Mucosa of descending colon (tissue), 3 donors: ENCODE data around the gene TDRD9. TPM values are rescaled to one million over a fixed set of nuclear protein-coding genes. Genes with fewer than 3 reads are reported as not detected.

ENCODE experiments used
- ATAC-seq: fragments of 200-7000 bp; cut with Tn5 transposase; one replicate; pipeline ENCODE4 v1.9.1; 2020; ENCODE audit warnings: mild to moderate bottlenecking, moderate library complexity
- DNase-seq, 3 donors: peaks; one replicate each; pipeline ENCODE4 v3.0.0-alpha.2; 2020
- H3K36me3 ChIP-seq: fragments of 200-600 bp; one replicate; pipeline ENCODE4 v1.8.0; 2021; ENCODE audit warnings: low read depth, mild to moderate bottlenecking
- H3K4me1 ChIP-seq: fragments of 200-600 bp; one replicate; pipeline ENCODE4 v1.8.0; 2021; ENCODE audit warnings: low read depth, mild to moderate bottlenecking
- H3K4me3 ChIP-seq: fragments of 200-600 bp; one replicate; pipeline ENCODE4 v1.8.0; 2021; ENCODE audit warnings: mild to moderate bottlenecking
- H3K9me3 ChIP-seq: fragments of 200-600 bp; one replicate; pipeline ENCODE4 v1.8.0; 2021; ENCODE audit warnings: mild to moderate bottlenecking
- intact Hi-C, 2 donors: fragments of 100-400 bp; cut with DNase I in 1 of 2; cut with micrococcal nuclease in 1 of 2; formaldehyde crosslinking; loops; one replicate each; pipeline versions ENCODE4 v1.11.0 to v1.11.1; 2022; cut with DNase I, micrococcal nuclease
- long read RNA-seq, 2 donors: library from polyadenylated mRNA; unstranded; transcript quantifications; one replicate each; pipeline ENCODE4 v2.0.0, GENCODE V29; 2019 to 2021
- total RNA-seq, 3 donors: library from RNA; stranded (reverse); fragmentation: NEBNext Ultra II Directional in 2 of 3; extraction: Animal tissue kit (Norgen Biotek cat#: 25700) in 2 of 3; gene quantifications; one replicate each; pipeline versions ENCODE4 v1.2.1 to v1.2.4, GENCODE V29; 2021 to 2023
- TF ChIP-seq, protein P1 (sequence below): fragments of 200-600 bp; IDR thresholded peaks from one replicate; pipeline ENCODE4 v1.8.0; 2022; ENCODE audit warnings: antibody characterized with exemption, mild to moderate bottlenecking
- donor health status: DM: no; HTN: no; CAD: no; lungs with moderate emphysema.
- donor health status: DM: no; HTN: no; CAD: no.
- donor health status: DM: no; HTN: yes; CAD: no.

TDRD9 gene
- total RNA-seq = under 1 TPM; 0.39 to 0.98 (median 0.63) TPM
- long read RNA-seq, donor 1, partial matches to known transcripts = 0 of 1 reads
- long read RNA-seq, donor 1, other reads (novel, unspliced or antisense) = 1 of 1 reads
- long read RNA-seq, donor 2 = 0 reads

DNA sequence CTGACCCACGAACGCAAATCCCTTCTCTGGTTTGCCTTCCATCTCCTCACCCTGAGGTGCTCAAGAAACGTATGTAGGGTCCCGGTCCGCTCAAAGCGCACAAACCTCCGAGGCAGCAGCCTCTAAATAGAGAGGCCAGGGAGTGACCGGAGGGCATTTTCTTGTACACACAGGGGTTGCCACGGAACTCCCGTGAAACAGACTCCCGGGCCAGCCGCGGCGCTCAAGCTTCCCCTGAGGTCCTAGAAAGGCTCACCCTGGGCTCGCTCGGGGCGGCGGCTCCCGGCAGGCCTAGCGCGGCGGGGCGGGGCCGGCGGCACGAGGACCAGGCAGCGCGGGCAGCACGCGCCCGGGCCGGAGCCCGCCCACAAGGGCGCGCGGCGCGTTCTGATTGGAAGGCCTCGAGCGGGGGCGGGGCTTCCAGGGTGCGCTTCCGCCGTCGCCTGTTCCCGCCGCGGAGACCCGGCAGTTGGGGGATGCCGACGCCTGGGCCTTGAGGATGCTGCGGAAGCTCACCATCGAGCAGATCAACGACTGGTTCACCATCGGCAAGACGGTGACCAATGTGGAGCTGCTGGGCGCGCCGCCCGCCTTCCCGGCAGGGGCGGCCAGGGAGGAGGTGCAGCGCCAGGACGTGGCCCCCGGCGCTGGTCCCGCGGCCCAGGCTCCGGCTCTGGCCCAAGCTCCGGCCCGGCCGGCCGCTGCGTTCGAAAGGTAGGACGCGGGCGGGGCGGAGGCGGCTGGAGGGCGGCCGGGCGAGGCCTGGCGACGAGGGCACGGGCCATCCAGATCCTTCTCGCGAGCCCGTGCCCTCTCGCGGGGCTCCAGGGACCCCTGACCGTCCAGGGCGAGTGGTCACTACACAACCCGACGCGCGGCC, at the start of gene TDRD9:
TDRD9 (plus strand) TSS at position 446 of the 880 bp plus-strand sequence; CDS start at position 500, 54 bp downstream.
- DNase-seq (no peak), ATAC-seq (no peak)
- intact Hi-C loops = no loop called here
- H3K4me3 ChIP-seq = no peak within 1 kb of the TSS
- no peaks in the 10 kb centered on the region for H3K36me3 ChIP-seq
- H3K4me1 ChIP-seq = no peaks in the 10 kb centered on the region
- H3K9me3 ChIP-seq = no peaks in the 10 kb centered on the region
- TF ChIP-seq, protein P1, sequence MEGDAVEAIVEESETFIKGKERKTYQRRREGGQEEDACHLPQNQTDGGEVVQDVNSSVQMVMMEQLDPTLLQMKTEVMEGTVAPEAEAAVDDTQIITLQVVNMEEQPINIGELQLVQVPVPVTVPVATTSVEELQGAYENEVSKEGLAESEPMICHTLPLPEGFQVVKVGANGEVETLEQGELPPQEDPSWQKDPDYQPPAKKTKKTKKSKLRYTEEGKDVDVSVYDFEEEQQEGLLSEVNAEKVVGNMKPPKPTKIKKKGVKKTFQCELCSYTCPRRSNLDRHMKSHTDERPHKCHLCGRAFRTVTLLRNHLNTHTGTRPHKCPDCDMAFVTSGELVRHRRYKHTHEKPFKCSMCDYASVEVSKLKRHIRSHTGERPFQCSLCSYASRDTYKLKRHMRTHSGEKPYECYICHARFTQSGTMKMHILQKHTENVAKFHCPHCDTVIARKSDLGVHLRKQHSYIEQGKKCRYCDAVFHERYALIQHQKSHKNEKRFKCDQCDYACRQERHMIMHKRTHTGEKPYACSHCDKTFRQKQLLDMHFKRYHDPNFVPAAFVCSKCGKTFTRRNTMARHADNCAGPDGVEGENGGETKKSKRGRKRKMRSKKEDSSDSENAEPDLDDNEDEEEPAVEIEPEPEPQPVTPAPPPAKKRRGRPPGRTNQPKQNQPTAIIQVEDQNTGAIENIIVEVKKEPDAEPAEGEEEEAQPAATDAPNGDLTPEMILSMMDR = no peak

- no peaks in the 10 kb centered on the region for H3K9me3 ChIP-seq
- DNase-seq (no peak), ATAC-seq (peak; percentile 25)
- no peaks in the 10 kb centered on the region for H3K36me3 ChIP-seq
- TF ChIP-seq, protein P1 = no peak
- no peak overlapping the region for H3K4me3 ChIP-seq
- H3K4me1 ChIP-seq = peaks cover 41% of the 10 kb centered on the region
- intact Hi-C loops = no loop called here
Measured at GRCh38 chr14:103879118-103879569, 49.1 kb upstream of the TDRD9 start.

DNA sequence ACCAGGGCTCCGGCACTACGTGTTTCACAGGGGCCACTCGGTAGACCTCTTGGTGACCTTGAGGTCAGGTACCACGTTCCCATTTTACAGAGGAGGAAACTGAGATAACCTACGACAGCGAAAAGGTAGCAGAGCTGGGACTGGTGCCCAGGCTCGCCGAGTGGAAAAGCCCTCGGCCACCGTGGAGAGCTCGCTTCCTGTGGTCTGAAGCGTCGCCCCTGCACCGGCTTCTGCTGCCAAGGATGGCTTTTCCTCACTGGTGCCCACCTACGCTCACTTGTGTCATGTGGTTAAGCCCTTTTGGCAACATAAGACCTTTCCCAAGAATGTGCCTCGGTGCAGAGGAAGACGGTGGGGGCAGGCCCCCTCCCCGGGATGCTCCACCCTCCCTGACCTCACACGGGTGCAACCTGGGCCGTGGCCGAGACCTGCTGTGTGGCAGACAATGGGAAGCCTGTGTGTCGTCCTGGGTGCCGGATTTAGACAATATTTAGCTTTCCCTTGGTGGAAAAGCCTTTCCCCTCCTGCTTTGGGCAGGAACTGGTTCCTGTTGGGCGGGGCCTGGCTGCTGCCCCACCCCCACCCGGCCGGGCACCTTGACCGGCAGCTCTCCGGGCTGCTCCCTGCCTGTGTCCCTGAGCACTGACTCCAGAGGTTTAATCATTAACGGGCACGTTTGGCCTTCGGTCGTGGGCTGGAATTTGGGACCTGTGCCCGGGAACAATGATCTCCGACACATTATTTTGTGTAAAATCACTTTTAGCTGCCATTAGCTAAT, 48.5 kb upstream of the TDRD9 start:
- peak; percentile 95 for ATAC-seq
- intact Hi-C loops = no loop called here
- peak; percentile 87 to 90 (median 88) for DNase-seq
- Histone ChIP-seq H3K4me1 (peaks cover 41% of the 10 kb centered on the region), H3K9me3 (no peaks in the 10 kb centered on the region), H3K4me3 (no peak overlapping the region), H3K36me3 (no peaks in the 10 kb centered on the region)
- TF ChIP-seq, protein P1 = no peak

DNA sequence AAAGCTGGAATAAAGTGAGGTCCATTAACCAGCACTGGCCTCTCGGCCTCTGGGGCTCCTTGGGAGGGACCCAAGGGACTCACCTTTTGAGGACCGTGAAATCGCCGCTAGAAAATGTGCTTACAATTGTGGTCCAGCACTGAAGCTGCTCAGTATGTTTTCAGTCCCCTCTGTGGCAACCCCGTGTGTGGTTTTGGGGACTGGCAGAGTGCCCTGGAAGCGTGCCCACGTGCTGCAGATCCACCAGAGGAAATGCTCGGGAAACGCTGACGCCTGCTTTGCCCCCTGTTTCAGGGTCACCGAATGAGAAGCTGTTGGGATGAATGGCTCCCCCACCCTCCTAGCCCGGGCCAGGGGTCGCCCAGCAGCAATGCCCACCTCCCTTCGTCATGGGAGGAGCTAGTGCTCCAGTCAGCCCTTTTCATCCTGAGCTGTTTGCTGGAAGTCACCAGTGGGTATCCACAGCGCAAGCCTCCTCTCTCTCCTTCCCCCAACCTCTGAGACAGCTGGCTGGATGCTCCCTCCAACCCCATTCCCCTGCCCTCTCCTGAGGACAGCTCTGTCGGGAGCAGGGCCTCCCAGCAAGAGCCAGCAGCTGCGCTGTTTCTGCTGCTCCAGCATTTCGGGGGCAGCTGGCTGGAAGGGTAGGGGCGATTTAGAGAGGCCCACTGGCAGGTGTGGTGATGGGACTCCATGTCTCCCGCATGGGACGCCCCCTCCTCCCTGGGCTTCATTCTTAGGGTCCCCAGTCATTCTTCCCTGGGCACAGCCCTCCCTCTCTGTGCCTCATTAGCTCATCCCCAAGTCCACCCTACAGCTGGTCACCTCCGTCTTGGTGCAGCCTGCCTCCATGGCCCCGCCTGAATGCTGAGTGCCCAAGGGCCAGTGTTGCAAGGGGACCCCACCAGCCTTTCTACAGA, 47.6 kb upstream of the TDRD9 start:
- TF ChIP-seq, protein P1 = no peak
- Histone ChIP-seq H3K4me3 (no peak overlapping the region), H3K4me1 (peaks cover 41% of the 10 kb centered on the region), H3K9me3 (no peaks in the 10 kb centered on the region), H3K36me3 (no peaks in the 10 kb centered on the region)
- ATAC-seq (peak; percentile 27), DNase-seq (peak; percentile 72 to 87 (median 80))
- intact Hi-C loops = no loop called here
